HEK293 (cell line): ENCODE measurements around the gene OPN4.
A peak's percentile ranks its signal among the peaks of the same experiment; 100 is the strongest.

Source experiments
- CTCF ChIA-PET: fragments of 350-600 bp; formaldehyde crosslinking; extraction: SDS; loops from one replicate; lab custom pipeline; 2021; ENCODE audit warnings: antibody characterized with exemption; lab: Yijun Ruan, JAX
- POLR2A ChIA-PET: fragments of 300-600 bp; formaldehyde crosslinking; extraction: SDS; loops from one replicate; lab custom pipeline; 2020; ENCODE audit warnings: antibody characterized with exemption, inconsistent platforms; lab: Yijun Ruan, JAX
- H3K27ac ChIP-seq: fragments of 200-500 bp; sonication (Bioruptor generic); 2 replicates; pipeline ENCODE4 v1.5.1; 2014; ENCODE audit warnings: low read depth, low read length, control low read depth, inconsistent platforms; ENCODE audit errors: extremely low read depth
- H3K36me3 ChIP-seq, 2 experiments: fragments of 200-500 bp in 1 of 2; sonication (Bioruptor generic) in 1 of 2; 1 replicate in 1 of 2; 2 replicates in 1 of 2; pipeline ENCODE4 v1.5.1; 2014 to 2017; ENCODE audit warnings: inconsistent platforms in 2 of 2, low read length in 2 of 2; ENCODE audit not compliant: control insufficient read depth in 2 of 2, insufficient read depth in 1 of 2
- H3K4me1 ChIP-seq: fragments of 200-500 bp; sonication (Bioruptor generic); 2 replicates; pipeline ENCODE4 v1.5.1; 2014; ENCODE audit warnings: mild to moderate bottlenecking, low read length, inconsistent platforms; ENCODE audit not compliant: control insufficient read depth, insufficient read depth
- H3K4me3 ChIP-seq: 2 replicates; pipeline ENCODE4 v1.5.1; 2011; ENCODE audit warnings: low read depth, mild to moderate bottlenecking, control low read depth, low read length, moderate library complexity
- H3K9me3 ChIP-seq: fragments of 200-500 bp; sonication (Bioruptor generic); 2 replicates; pipeline ENCODE4 v1.5.1; 2014; ENCODE audit warnings: low read depth, low read length, inconsistent platforms; ENCODE audit not compliant: control insufficient read depth, insufficient read depth
- GLIS2 ChIP-seq: fragments of 450-650 bp; formaldehyde crosslinking; IDR thresholded peaks from 2 replicates; pipeline ENCODE4 v1.5.1; 2016; ENCODE audit warnings: missing biosample characterization, missing genetic modification characterization
- IKZF3 ChIP-seq: fragments of 450-650 bp; IDR thresholded peaks from 2 replicates; pipeline ENCODE4 v1.5.0; 2018; ENCODE audit warnings: missing biosample characterization, mild to moderate bottlenecking, missing genetic modification characterization, moderate library complexity
- TRIM28 ChIP-seq: IDR thresholded peaks from 2 replicates; pipeline ENCODE4 v1.6.1; 2011; ENCODE audit warnings: low read length, control low read depth, borderline replicate concordance
- ZBTB20 ChIP-seq: fragments of 450-650 bp; formaldehyde crosslinking; IDR thresholded peaks from 2 replicates; pipeline ENCODE4 v1.5.1; 2016; ENCODE audit warnings: missing biosample characterization, missing genetic modification characterization
- ZBTB44 ChIP-seq: fragments of 450-650 bp; IDR thresholded peaks from 2 replicates; pipeline ENCODE4 v1.5.1; 2018; ENCODE audit warnings: missing biosample characterization, mild to moderate bottlenecking, missing genetic modification characterization
- ZBTB7A ChIP-seq: fragments of 450-650 bp; formaldehyde crosslinking; IDR thresholded peaks from 2 replicates; pipeline ENCODE4 v1.5.1; 2016; ENCODE audit warnings: low read depth, missing biosample characterization, missing genetic modification characterization
- ZBTB8A ChIP-seq: fragments of 450-650 bp; formaldehyde crosslinking; IDR thresholded peaks from 2 replicates; pipeline ENCODE4 v1.5.1; 2016; ENCODE audit warnings: missing biosample characterization, missing genetic modification characterization
- ZIC2 ChIP-seq: fragments of 450-650 bp; formaldehyde crosslinking; IDR thresholded peaks from 2 replicates; pipeline ENCODE4 v1.5.1; 2016; ENCODE audit warnings: missing biosample characterization, missing genetic modification characterization
- ZNF140 ChIP-seq: fragments of 450-650 bp; formaldehyde crosslinking; IDR thresholded peaks from 2 replicates; pipeline ENCODE4 v1.5.1; 2016; ENCODE audit warnings: missing biosample characterization, missing genetic modification characterization
- ZNF155 ChIP-seq: fragments of 450-650 bp; formaldehyde crosslinking; IDR thresholded peaks from 2 replicates; pipeline ENCODE4 v1.5.1; 2016; ENCODE audit warnings: missing biosample characterization, missing genetic modification characterization
- ZNF16 ChIP-seq: fragments of 450-650 bp; formaldehyde crosslinking; IDR thresholded peaks from 2 replicates; pipeline ENCODE4 v1.5.1; 2016; ENCODE audit warnings: low read depth, missing biosample characterization, missing genetic modification characterization
- ZNF202 ChIP-seq: fragments of 450-650 bp; formaldehyde crosslinking; IDR thresholded peaks from 2 replicates; pipeline ENCODE4 v1.5.1; 2016; ENCODE audit warnings: missing biosample characterization, missing genetic modification characterization, borderline replicate concordance
- ZNF223 ChIP-seq: fragments of 450-650 bp; formaldehyde crosslinking; IDR thresholded peaks from 2 replicates; pipeline ENCODE4 v1.5.1; 2016; ENCODE audit warnings: missing biosample characterization, missing genetic modification characterization
- ZNF24 ChIP-seq: fragments of 450-650 bp; formaldehyde crosslinking; IDR thresholded peaks from 2 replicates; pipeline ENCODE4 v1.5.1; 2016; ENCODE audit warnings: missing biosample characterization, missing genetic modification characterization
- ZNF266 ChIP-seq: fragments of 450-650 bp; formaldehyde crosslinking; IDR thresholded peaks from 2 replicates; pipeline ENCODE4 v1.5.1; 2016; ENCODE audit warnings: missing biosample characterization, missing genetic modification characterization, low read depth
- ZNF341 ChIP-seq: fragments of 450-650 bp; formaldehyde crosslinking; IDR thresholded peaks from 2 replicates; pipeline ENCODE4; 2016; ENCODE audit warnings: low read depth, missing biosample characterization, missing genetic modification characterization
- ZNF394 ChIP-seq: fragments of 450-650 bp; formaldehyde crosslinking; IDR thresholded peaks from 2 replicates; pipeline ENCODE4 v1.5.1; 2016; ENCODE audit warnings: missing biosample characterization, missing genetic modification characterization, mild to moderate bottlenecking, moderate library complexity, borderline replicate concordance
- ZNF521 ChIP-seq: fragments of 450-650 bp; formaldehyde crosslinking; IDR thresholded peaks from 2 replicates; pipeline ENCODE4 v1.5.1; 2017; ENCODE audit warnings: missing biosample characterization, mild to moderate bottlenecking, missing genetic modification characterization
- ZNF544 ChIP-seq: fragments of 450-650 bp; formaldehyde crosslinking; IDR thresholded peaks from 2 replicates; pipeline ENCODE4 v1.5.0; 2017; ENCODE audit warnings: missing biosample characterization, missing genetic modification characterization
- ZNF747 ChIP-seq: fragments of 450-650 bp; formaldehyde crosslinking; IDR thresholded peaks from 2 replicates; pipeline ENCODE4 v1.5.1; 2016; ENCODE audit warnings: missing biosample characterization, missing genetic modification characterization
- ZNF792 ChIP-seq: fragments of 450-650 bp; formaldehyde crosslinking; IDR thresholded peaks from 2 replicates; pipeline ENCODE4 v1.5.1; 2016; ENCODE audit warnings: missing biosample characterization, missing genetic modification characterization
- TF ChIP-seq, protein P1 (sequence below): fragments of 450-650 bp; formaldehyde crosslinking; IDR thresholded peaks from 2 replicates; pipeline ENCODE4 v1.5.1; 2016; ENCODE audit warnings: missing biosample characterization, missing genetic modification characterization
- TF ChIP-seq, protein P2 (sequence below): fragments of 450-650 bp; formaldehyde crosslinking; IDR thresholded peaks from 2 replicates; pipeline ENCODE4 v1.5.1; 2016; ENCODE audit warnings: missing biosample characterization, missing genetic modification characterization
- TF ChIP-seq, protein P3 (sequence below): fragments of 450-650 bp; formaldehyde crosslinking; IDR thresholded peaks from 2 replicates; pipeline ENCODE4 v1.5.1; 2016; ENCODE audit warnings: missing biosample characterization, missing genetic modification characterization

Gene OPN4

DNA sequence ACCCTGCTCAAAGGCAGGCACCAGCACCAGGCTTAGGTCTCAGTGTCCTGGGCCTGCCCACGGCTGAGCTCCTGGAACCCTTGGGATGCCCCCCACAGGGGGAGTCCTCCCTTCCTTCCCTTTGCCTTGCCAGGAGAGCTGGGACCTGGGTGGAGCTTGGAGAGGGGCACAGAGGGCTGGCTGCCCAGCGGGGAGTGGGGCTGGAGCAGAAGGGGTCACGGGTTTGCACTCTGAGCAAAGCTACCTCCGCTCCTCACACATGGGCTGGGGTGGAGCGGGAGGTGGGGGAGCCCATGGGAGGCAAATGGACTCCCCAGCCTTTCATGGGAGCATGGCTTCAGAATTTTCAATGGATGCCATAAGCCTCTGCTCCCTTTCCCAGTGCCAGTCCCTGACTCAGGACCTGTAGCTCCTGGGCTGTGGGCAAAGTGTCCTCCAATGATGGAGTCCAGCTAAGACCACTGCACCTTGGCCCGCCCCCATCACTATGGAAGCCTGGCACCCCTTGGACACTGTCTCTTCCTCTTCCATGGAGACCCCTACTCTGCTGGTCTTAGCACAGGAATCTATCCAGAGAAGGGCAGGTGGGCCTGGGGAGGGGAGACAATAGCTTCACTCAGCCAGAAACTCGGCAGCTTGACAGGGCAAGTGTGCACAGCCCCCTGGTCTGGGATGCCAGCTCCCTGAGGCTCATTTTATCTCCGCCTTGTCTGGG is 53.9 kb downstream of the OPN4 start:
- POLR2A ChIA-PET: interaction anchor here (0.5 to 1.2 kb wide), 2 partner anchors 50 to 231 kb away, joined by 3 to 8 read pairs; no protein-coding TSS in a partner anchor
- H3K9me3 ChIP-seq: no peaks in the 10 kb centered on the region

DNA sequence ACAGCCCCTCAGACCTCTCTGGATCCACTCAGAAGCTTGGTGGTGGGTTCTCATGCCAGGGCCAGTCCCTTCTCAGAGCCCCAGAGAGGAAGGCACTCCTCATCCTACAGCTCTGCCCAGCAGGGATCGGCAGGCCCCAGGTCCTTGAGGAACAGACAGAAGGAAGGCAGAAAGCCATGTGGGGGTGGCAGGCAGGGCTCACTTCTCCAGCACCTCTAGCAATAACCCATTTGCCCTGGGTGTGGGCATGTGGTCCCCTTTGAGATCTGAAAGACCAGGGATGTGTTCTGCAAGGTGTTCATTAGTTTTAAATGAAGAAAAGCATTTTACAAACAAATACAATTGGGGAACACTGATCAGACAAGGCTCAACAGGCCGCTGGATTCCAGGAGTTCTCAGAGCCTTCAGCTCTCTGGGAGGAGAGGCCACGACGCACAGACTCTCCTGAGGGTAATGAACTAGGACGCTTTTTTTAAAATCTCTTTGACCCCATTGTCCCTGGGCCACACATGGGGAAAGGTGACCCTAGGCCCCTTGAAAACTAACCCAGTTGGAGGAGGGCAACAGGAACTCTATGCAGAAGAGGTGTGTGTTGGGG is 54.5 kb downstream of the OPN4 start:
- no peaks in the 10 kb centered on the region for H3K9me3 ChIP-seq
- peaks cover 8% of the 10 kb centered on the region; the same call in 1 of the 2 replicates for H3K4me1 ChIP-seq
- no peak overlapping the region for H3K4me3 ChIP-seq
- no peak overlapping the region for H3K27ac ChIP-seq
- H3K36me3 ChIP-seq: no peaks in the 10 kb centered on the region
- TF ChIP-seq ZNF521 (tag by site-specific recombination): no peak
- TF ChIP-seq, protein P1, sequence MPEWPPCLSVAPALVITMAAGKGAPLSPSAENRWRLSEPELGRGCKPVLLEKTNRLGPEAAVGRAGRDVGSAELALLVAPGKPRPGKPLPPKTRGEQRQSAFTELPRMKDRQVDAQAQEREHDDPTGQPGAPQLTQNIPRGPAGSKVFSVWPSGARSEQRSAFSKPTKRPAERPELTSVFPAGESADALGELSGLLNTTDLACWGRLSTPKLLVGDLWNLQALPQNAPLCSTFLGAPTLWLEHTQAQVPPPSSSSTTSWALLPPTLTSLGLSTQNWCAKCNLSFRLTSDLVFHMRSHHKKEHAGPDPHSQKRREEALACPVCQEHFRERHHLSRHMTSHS (tag by site-specific recombination): no peak
- TF ChIP-seq ZNF544 (tag by site-specific recombination): no peak
- TF ChIP-seq ZNF24 (tag by site-specific recombination): no peak
- TF ChIP-seq ZNF155: no peak
- TF ChIP-seq ZNF140 (tag by site-specific recombination): no peak
- no peak for TF ChIP-seq ZNF792 (tag by site-specific recombination)
- TF ChIP-seq ZNF202 (tag by site-specific recombination): no peak
- no peak for TF ChIP-seq TRIM28
- no peak for TF ChIP-seq ZBTB7A
- TF ChIP-seq ZIC2 (tag by site-specific recombination): no peak
- TF ChIP-seq ZNF394 (tag by site-specific recombination): no peak
- no peak for TF ChIP-seq ZBTB44 (tag by site-specific recombination)
- TF ChIP-seq IKZF3 (tag by site-specific recombination): no peak
- TF ChIP-seq ZNF223 (tag by site-specific recombination): no peak
- no peak for TF ChIP-seq ZNF266 (tag by site-specific recombination)
- no peak for TF ChIP-seq ZNF747
- POLR2A ChIA-PET: interaction anchor here (0.5 to 1.2 kb wide), 2 partner anchors 49 to 230 kb away, joined by 3 to 8 read pairs; no protein-coding TSS in a partner anchor
- CTCF ChIA-PET: interaction anchor here (0.6 to 2.2 kb wide), 5 partner anchors 9 to 191 kb away, joined by 3 to 10 read pairs (median 5); no protein-coding TSS in a partner anchor

More for the DNA sequence above, 53.9 kb downstream of the OPN4 start:
- Histone ChIP-seq H3K36me3 (no peaks in the 10 kb centered on the region), H3K4me1 (peaks cover 8% of the 10 kb centered on the region; the same call in 1 of the 2 replicates), H3K27ac (no peak overlapping the region), H3K4me3 (no peak overlapping the region)
- CTCF ChIA-PET: interaction anchor here (0.6 to 2.2 kb wide), 6 partner anchors 9 to 192 kb away, joined by 3 to 10 read pairs (median 5); no protein-coding TSS in a partner anchor
- TF ChIP-seq, protein P2, sequence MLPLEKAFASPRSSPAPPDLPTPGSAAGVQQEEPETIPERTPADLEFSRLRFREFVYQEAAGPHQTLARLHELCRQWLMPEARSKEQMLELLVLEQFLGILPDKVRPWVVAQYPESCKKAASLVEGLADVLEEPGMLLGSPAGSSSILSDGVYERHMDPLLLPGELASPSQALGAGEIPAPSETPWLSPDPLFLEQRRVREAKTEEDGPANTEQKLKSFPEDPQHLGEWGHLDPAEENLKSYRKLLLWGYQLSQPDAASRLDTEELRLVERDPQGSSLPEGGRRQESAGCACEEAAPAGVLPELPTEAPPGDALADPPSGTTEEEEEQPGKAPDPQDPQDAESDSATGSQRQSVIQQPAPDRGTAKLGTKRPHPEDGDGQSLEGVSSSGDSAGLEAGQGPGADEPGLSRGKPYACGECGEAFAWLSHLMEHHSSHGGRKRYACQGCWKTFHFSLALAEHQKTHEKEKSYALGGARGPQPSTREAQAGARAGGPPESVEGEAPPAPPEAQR (tag by site-specific recombination): no peak
- TF ChIP-seq ZNF341 (tag by site-specific recombination) (0 out of 2 replicates have a peak, but pooled peaks have one; percentile 10), ZIC2 (tag by site-specific recombination) (peak; percentile 57), GLIS2 (tag by site-specific recombination) (0 out of 2 replicates have a peak, but pooled peaks have one; percentile 30), ZNF16 (tag by site-specific recombination) (no peak), ZBTB20 (tag by site-specific recombination) (peak; percentile 72), ZBTB8A (0 out of 2 replicates have a peak, but pooled peaks have one; percentile 23)
- TF ChIP-seq, protein P3, sequence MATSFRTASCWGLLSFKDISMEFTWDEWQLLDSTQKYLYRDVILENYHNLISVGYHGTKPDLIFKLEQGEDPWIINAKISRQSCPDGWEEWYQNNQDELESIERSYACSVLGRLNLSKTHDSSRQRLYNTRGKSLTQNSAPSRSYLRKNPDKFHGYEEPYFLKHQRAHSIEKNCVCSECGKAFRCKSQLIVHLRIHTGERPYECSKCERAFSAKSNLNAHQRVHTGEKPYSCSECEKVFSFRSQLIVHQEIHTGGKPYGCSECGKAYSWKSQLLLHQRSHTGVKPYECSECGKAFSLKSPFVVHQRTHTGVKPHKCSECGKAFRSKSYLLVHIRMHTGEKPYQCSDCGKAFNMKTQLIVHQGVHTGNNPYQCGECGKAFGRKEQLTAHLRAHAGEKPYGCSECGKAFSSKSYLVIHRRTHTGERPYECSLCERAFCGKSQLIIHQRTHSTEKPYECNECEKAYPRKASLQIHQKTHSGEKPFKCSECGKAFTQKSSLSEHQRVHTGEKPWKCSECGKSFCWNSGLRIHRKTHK: no peak
